ENCODE data around the gene CDC42BPA.

DNA sequence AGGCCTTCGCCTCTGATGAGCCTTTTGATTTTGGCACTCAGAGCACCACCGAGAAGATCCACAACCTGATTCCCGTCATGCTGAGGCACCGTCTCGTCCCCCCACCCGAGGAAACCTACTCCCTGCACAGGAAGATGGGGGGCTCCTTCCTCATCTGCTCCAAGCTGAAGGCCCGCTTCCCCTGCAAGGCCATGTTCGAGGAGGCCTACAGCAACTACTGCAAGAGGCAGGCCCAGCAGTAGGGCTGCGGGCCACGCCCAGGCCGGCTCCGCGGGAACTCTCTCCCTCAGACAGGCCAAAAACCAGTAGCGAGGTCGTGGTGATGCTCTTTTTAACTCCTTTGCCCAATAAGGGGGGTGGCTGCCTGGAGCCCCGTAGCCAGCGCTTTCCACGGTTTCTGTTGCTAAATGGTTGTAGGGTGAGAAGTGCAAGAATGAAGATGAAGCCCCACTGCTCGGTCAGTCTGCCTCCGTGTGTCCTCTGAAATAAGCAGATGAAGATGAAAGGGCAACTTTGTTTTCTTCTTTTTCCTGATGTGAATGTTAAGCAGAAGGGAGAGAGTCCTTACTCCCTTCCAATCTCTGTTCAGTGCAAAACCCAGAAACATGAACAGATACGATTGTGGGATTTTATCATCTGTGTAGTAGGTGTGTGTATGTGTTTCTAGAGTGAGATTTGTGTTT, 331.7 kb downstream of the CDC42BPA start:
- TF ChIP-seq, protein P1, sequence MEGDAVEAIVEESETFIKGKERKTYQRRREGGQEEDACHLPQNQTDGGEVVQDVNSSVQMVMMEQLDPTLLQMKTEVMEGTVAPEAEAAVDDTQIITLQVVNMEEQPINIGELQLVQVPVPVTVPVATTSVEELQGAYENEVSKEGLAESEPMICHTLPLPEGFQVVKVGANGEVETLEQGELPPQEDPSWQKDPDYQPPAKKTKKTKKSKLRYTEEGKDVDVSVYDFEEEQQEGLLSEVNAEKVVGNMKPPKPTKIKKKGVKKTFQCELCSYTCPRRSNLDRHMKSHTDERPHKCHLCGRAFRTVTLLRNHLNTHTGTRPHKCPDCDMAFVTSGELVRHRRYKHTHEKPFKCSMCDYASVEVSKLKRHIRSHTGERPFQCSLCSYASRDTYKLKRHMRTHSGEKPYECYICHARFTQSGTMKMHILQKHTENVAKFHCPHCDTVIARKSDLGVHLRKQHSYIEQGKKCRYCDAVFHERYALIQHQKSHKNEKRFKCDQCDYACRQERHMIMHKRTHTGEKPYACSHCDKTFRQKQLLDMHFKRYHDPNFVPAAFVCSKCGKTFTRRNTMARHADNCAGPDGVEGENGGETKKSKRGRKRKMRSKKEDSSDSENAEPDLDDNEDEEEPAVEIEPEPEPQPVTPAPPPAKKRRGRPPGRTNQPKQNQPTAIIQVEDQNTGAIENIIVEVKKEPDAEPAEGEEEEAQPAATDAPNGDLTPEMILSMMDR (IDR thresholded peaks at IDR 0.05; ENCODE audit: borderline replicate concordance, extremely low read depth, low read length, poor library complexity, severe bottlenecking): no peak
- TF ChIP-seq EZH2 (IDR thresholded peaks at IDR 0.05; ENCODE audit: borderline replicate concordance, low read depth, low read length, severe bottlenecking): no peak
